GM18858 (cell line): ENCODE measurements around the gene CREM.
A peak's percentile ranks its signal among the peaks of the same experiment; 100 is the strongest.

Experiments
- ATAC-seq: cut with Tn5 transposase; IDR thresholded peaks from one replicate; pipeline ENCODE4 v1.9.1; 2021; ENCODE audit not compliant: unreplicated experiment

CREM gene

GRCh38 chr10:35133586-35133985, 6.9 kb downstream of the CREM start:
- no peak for ATAC-seq

GRCh38 chr10:35135861-35136260, 9.2 kb downstream of the CREM start:
- ATAC-seq: no peak

- ATAC-seq: peak; percentile 60
Observed at GRCh38 chr10:35136263-35136815, 9.7 kb downstream of the CREM start.

DNA sequence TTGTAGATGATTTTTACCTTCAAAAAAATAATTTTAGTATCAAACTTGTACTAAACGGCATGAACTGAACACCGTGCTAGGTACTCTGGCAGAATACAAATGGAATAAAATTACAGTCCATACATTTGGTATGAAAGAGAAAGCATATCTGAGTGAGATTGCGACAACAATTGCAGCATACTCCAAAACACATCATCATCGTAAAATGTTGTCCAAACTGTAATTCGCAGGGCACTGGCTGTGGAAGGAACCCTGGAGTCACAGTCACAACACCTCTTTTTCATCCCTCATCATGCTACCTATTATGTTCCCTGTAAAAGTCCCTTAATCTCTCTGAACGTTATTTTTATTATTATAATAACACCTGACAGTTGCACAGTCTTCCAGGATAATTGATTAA, 13.5 kb downstream of the CREM start:
- no peak for ATAC-seq

GRCh38 chr10:35140727-35141126, 14.1 kb downstream of the CREM start:
- ATAC-seq: no peak

- no peak for ATAC-seq
Observed at GRCh38 chr10:35150308-35150707, 23.7 kb downstream of the CREM start.

DNA sequence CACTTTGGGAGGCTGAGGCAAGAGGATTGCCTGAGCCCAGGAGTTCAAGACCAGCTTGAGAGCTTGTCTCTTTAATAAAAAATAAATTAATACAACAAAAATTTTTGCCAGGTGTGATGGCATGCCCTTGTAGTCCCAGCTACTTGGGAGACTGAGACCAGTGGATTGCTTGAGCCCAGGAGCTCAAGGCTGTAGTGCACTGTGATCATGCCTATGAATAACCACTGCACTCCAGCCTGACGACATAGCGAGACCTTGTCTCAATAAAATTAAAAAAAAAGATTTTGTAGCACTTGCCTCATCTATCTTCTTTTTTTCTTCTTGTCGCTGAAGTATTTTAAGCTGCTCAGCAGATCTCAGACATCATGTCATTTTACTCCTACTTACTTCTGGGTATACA, 26.3 kb downstream of the CREM start:
- ATAC-seq: no peak

GRCh38 chr10:35153716-35154115, 27.1 kb downstream of the CREM start:
- ATAC-seq: no peak

DNA sequence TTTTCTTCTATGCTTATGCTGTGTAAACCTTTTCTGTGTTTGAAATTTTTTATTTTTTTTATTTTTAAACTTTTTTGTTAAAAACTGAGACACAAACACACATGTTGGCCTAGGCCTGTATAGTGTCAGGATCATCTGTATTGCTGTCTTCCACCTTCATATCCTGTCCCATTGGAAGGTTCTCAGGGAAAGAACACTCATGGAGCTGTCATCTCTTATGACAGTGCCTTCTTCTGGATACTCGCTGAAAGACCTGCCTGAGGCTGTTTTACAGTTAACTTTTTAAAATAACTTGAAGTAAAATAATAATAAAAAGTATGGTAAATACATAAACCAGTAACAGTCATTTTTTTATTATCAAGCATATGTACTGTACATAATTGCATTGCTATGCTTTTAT, 34.1 kb downstream of the CREM start:
- no peak for ATAC-seq

GRCh38 chr10:35161906-35162305, 35.3 kb downstream of the CREM start:
- no peak for ATAC-seq

DNA sequence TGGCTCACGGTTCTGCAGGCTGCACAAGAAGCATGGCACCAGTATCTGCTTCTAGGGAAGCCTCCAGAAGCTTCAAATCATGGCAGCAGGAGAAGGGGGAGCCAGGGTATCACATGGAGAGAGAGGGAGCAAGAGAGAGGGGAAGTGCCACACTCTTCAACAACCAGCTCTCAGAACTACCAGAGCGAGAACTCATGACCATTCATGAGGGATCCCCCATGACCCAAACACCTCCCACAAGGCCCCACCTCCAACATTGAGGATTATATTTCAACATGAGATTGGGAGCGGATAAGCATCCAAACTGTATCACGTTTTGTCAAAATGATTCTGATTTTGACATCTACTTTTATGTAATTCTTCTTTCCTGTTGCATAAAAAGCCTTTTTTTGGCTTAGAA, 38.5 kb downstream of the CREM start:
- ATAC-seq: no peak

DNA sequence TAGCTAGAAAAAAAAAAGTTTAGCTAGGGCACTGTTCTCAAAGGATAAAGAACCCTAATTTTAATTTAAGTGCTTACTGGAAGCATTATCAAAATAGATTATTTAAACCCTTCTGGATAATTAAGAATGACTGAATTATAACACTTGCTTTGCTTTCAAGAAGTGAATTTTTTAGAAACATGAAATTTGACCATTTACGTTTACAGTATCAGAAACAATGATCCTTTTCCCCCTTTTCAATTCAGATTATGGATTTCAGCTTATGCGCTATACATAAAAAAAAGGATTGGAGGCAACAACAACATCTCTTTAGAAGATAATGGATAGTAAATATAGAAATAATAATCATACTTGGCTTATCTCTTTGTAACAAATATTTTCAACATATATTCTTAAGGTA, 39.2 kb downstream of the CREM start:
- ATAC-seq: no peak

DNA sequence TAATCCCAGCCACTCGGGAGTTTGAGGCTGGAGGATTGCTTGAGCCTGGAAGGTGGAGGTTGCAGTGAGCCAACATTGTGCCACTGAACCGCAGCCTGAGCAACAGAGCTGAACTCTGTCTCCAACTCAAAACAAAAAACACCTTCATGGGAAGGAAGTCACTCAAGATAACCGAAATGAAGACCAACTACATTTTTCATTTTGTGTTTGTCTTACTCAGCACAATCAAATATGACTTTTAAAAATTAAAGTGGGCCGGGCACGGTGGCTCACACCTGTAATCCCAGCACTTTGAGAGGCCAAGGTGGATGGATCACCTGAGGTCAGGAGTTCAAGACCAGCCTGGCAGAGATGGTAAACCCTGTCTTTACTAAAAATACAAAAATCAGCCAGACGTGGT, 40.0 kb downstream of the CREM start:
- ATAC-seq: no peak

DNA sequence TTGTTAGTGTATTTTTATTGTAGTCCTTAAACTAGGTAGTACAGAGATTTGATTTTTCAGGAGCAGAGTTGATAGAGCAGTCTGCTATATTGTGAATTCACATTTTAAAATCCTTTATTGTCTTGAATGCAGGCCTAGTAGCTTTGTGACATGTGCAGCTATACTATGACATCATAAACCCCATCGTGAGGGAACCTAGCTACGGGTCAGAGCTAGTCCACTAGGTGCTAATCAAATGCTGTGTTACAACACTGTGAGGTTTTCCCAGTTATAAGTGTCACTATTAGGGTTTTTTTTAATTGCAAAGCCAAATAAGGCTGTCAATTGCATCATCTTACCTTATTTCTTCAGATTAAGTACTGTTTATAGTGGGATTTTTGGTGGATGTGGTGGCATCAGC, 40.7 kb downstream of the CREM start:
- ATAC-seq: no peak

DNA sequence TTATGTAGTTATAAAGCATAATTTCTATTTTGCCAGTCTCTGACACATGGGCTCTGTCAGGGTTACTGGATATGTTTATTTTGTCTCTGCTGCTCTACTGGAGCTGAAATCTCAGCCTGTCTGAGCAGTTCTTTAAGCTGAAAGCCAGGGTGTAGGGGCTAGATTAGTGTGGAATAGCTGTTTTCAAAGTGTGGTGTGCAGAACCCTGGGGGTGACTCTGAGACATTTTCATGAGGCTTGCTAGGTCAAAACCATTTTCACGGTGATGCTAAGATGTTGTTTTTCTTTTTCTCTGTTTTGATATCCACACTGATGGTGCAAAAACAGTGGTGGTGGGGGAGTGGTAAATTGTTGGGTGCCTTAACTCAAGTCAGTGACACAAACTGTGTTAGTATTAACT, 45.5 kb downstream of the CREM start:
- ATAC-seq: no peak

DNA sequence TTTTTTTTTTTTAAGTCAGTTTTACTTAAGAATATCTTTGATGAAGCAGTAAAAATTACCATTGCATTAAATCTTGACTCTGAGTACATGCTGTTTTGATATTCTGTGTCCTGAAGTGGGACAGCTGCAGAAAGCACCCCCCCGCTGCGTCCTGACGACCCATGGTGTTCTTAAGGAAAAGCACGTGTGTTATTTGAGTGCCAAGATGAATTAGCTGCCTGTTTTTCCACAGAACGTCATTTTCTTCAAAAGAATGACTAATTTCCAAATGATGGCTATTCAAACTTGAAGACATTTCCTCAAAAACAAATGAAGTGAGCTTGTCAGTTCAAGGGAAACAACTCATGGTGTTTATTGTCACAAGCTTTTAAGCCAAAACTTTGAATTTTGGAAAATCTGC, 45.9 kb downstream of the CREM start:
- no peak for ATAC-seq

DNA sequence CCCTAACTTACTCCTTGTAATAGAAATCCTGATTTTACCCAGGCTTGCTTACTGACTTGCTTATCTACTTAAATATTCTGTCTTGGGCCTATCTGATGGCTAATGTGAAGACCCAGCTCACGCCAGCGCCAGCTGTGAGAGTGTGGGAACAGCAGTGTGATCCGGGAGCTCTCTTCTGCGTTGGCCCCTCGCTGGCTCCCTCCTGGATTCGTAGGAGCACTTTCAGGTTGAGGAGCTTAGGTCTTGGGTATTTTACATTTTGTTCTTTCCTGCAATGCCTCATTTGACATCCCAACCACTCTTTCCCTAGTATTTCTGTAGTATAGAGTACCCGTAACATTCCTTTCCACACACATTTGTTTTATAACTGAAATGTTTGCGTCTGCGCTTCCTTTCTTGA, 51.7 kb downstream of the CREM start:
- no peak for ATAC-seq

DNA sequence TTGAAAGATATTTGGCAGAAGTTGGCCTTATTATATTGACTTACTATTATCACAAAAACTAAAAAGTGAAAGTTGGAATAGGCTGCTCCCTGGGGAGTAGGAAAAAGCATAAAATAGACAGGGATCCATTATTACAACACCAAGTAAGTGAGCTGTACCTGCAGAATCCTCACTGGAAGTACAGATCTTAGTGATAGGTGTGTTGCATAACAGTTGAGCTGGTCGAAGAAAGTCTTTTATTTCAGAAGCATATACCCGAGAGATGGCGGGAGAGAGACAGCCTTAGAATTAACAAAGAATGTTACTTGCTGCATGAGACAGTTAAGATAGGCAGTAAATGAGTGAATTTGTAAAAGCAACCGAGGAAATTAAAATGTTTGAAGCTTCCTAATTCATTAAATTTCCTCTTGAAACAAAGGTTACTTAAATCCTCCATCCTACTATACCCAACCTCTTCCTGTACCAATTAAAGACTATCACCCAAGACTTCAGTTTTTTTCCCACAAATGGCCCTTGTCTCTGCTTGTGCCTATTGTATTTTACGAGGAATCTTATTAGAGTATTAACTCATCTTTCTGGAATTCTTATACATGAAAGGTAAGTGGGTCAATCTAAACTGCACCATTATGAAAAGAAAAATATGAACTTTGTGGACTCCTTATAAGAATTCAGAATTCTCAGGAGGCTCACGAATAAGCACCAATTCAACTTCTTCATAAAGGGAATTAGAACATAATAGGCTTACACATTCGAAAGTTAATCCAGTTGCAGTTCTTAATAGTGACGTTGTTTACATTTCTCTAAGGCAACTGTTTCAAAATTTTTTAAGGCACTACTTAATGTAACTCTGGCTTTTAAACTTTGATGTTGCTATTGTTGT, 56.2 kb downstream of the CREM start:
- ATAC-seq: no peak

GRCh38 chr10:35184527-35185171, 58.0 kb downstream of the CREM start:
- peak; percentile 49 for ATAC-seq

GRCh38 chr10:35185260-35186034, 58.8 kb downstream of the CREM start:
- ATAC-seq: no peak

- ATAC-seq: no peak
Observed at GRCh38 chr10:35188954-35189353, 62.3 kb downstream of the CREM start.

DNA sequence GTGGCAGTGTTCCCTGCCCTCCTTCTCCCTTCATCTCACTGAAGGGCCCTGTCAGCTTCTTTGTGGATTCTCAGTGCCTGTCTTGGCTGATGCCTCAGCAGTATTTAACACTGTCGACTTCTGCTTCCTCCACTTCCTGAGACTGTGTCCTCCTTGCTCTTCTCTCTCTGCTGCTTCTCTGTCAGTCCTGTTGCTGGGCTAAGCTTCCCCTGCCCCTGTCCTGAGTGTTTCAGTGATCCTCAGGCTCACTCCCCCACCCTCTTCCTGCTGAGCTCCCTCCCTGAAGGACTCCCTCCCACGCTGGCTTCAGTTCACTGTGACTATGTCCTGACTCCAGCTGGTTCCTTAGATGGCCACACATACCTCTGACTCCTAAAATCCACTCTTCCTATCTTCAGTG, 64.9 kb downstream of the CREM start:
- no peak for ATAC-seq
